Measurements from ENCODE around the gene ATP6V1G1.

DNA sequence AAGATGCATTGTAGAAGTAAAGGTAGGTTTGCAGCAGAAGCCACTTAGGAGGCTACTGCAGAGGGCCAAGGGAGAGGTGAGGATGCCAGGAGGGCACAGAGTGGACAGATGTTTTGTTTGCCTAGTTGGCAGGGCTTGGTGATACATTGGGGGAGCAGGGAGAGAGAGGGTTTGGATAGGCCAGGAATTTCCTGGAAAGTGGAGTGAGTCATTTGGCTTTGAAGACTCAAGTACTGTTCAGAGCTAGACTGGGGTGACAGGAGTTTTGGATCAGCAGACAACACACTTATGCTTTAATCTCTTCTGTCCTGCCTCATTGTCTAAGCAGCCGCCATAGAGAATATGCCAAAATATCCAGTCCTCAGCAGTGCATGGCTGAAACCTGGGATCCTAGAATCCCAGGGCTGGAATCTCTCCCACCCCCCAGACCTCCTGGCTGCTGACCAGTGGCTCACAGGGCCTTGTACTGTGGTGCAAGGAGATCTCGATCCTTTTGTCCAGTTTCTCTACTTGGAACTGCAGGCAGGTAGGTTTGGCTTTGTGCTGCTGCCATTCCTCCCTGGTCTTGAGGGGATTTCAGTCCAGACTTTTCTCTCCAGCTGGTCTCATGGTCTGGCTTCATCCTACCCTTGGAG, 34.5 kb downstream of the ATP6V1G1 start:
- TF ChIP-seq, protein P1, sequence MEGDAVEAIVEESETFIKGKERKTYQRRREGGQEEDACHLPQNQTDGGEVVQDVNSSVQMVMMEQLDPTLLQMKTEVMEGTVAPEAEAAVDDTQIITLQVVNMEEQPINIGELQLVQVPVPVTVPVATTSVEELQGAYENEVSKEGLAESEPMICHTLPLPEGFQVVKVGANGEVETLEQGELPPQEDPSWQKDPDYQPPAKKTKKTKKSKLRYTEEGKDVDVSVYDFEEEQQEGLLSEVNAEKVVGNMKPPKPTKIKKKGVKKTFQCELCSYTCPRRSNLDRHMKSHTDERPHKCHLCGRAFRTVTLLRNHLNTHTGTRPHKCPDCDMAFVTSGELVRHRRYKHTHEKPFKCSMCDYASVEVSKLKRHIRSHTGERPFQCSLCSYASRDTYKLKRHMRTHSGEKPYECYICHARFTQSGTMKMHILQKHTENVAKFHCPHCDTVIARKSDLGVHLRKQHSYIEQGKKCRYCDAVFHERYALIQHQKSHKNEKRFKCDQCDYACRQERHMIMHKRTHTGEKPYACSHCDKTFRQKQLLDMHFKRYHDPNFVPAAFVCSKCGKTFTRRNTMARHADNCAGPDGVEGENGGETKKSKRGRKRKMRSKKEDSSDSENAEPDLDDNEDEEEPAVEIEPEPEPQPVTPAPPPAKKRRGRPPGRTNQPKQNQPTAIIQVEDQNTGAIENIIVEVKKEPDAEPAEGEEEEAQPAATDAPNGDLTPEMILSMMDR (IDR thresholded peaks at IDR 0.05) = no peak
- no peak for TF ChIP-seq POLR2A (IDR thresholded peaks at IDR 0.05)

Data from uterus (tissue), 2 donors.